Measurements from ENCODE around the gene WDR45. TPM values are rescaled to one million over a fixed set of nuclear protein-coding genes. Genes with fewer than 3 reads are reported as not detected.

WDR45 gene
- polyA plus RNA-seq, 1 donor (not counting 4 experiments of a cell fraction or from before 2014, with no cell fraction given): 43.1 TPM

DNA sequence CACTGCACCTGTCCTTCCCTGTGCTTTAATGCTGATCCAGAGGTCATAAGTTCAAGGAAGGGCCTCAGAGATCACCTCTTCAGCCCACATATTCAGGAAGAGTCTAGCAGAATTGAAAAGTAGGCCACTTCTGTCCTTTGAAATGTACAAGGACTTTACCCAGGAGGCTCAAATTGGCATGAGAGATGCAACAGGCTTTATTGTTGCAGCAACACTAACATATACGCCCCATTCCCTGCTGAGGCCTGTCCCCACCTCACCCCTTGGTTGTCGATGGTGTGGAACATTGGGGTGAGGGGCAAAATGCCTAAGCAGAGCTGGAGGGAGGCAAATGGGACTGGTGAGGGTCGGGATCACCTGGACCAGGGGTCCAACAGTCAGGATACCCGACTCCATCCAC lies 8.7 kb downstream of the WDR45 start:
- no peaks in the 10 kb centered on the region for H4K20me1 ChIP-seq (ENCODE audit: control insufficient read depth, extremely low read depth, insufficient read depth, low read length)
- H3K4me2 ChIP-seq (ENCODE audit: control insufficient read depth, extremely low read depth, insufficient read depth, low read depth, low read length): no peak overlapping the region
- dilution Hi-C loops (cut with MboI; ENCODE audit: extremely low pct_ligation_motif_present, low sequenced_read_pairs): no loop called here
- H3K27ac ChIP-seq (ENCODE audit: control insufficient read depth, insufficient read depth, low read length): no peak overlapping the region
- no peak overlapping the region for H3K9ac ChIP-seq (ENCODE audit: control insufficient read depth, extremely low read depth, insufficient read depth, low read length)
- FAIRE-seq: no peak
- no peak for DNase-seq (ENCODE audit: low read depth, low spot score)
- H3K9me1 ChIP-seq (ENCODE audit: control insufficient read depth, extremely low read depth, insufficient read depth, low read length): no peaks in the 10 kb centered on the region
- no peaks in the 10 kb centered on the region for H3K9me3 ChIP-seq (ENCODE audit: control insufficient read depth, low read depth, low read length)
- H3K4me1 ChIP-seq (ENCODE audit: control insufficient read depth, extremely low read depth, insufficient read depth, low read length): peaks cover 2% of the 10 kb centered on the region
- H3K27me3 ChIP-seq (ENCODE audit: control insufficient read depth, extremely low read depth, insufficient read depth, low read length): no peaks in the 10 kb centered on the region
- H3K4me3 ChIP-seq (ENCODE audit: control insufficient read depth in 2 of 3, extremely low read depth in 1 of 3, insufficient read depth in 2 of 3, low read depth in 1 of 3, low read length in 3 of 3): no peak overlapping the region
- TF ChIP-seq EZH2 (IDR thresholded peaks at IDR 0.05; ENCODE audit: low read length) (no peak), CTCF (optimal IDR thresholded peaks at IDR 0.05 in 1 of 3, IDR thresholded peaks at IDR 0.05 in 1 of 3, conservative IDR thresholded peaks at IDR 0.05 in 1 of 3; ENCODE audit: extremely low read depth in 1 of 3, insufficient read depth in 2 of 3, low read length in 3 of 3) (no peak)
- no peaks in the 10 kb centered on the region for H3K79me2 ChIP-seq (ENCODE audit: control insufficient read depth, insufficient read depth, low read length)
- H3K36me3 ChIP-seq (ENCODE audit: control insufficient read depth in 2 of 2, extremely low read depth in 1 of 2, insufficient read depth in 2 of 2, low read length in 2 of 2): peaks cover 0 to 4% of the 10 kb centered on the region in 2 experiments
- H2AFZ ChIP-seq (ENCODE audit: control insufficient read depth, low read length): no peak overlapping the region

DNA sequence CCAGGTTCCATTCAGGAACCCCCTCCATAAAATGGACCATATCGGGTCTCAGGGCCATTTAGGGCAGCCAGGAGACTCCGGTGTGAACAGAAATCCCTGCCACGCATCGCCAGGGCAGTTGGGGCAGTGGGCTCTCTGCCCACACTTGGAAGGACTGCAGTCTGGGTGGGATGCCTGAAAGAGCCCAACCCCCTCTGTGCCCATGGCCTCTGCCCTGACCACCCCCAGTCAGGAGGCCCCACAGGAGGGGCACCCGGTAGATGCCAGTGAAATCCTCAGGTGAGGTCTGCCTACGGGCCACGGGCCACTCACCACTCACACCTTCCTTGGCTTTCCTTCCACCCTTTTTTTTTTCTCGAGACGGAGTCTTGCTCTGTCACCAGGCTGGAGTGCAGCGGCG lies 10.6 kb downstream of the WDR45 start:
- Histone ChIP-seq H3K9me1 (ENCODE audit: control insufficient read depth, extremely low read depth, insufficient read depth, low read length) (no peaks in the 10 kb centered on the region), H3K36me3 (ENCODE audit: control insufficient read depth in 2 of 2, extremely low read depth in 1 of 2, insufficient read depth in 2 of 2, low read length in 2 of 2) (peaks cover 0 to 7% of the 10 kb centered on the region in 2 experiments), H2AFZ (ENCODE audit: control insufficient read depth, low read length) (no peak overlapping the region), H3K4me2 (ENCODE audit: control insufficient read depth, extremely low read depth, insufficient read depth, low read depth, low read length) (no peak overlapping the region), H3K27me3 (ENCODE audit: control insufficient read depth, extremely low read depth, insufficient read depth, low read length) (no peaks in the 10 kb centered on the region), H3K9ac (ENCODE audit: control insufficient read depth, extremely low read depth, insufficient read depth, low read length) (no peak overlapping the region), H3K27ac (ENCODE audit: control insufficient read depth, insufficient read depth, low read length) (no peak overlapping the region), H3K4me3 (ENCODE audit: control insufficient read depth in 2 of 3, extremely low read depth in 1 of 3, insufficient read depth in 2 of 3, low read depth in 1 of 3, low read length in 3 of 3) (no peak overlapping the region), H4K20me1 (ENCODE audit: control insufficient read depth, extremely low read depth, insufficient read depth, low read length) (no peaks in the 10 kb centered on the region), H3K4me1 (ENCODE audit: control insufficient read depth, extremely low read depth, insufficient read depth, low read length) (peaks cover 2% of the 10 kb centered on the region), H3K9me3 (ENCODE audit: control insufficient read depth, low read depth, low read length) (no peaks in the 10 kb centered on the region), H3K79me2 (ENCODE audit: control insufficient read depth, insufficient read depth, low read length) (no peaks in the 10 kb centered on the region)
- dilution Hi-C loops (cut with MboI; ENCODE audit: extremely low pct_ligation_motif_present, low sequenced_read_pairs): no loop called here
- TF ChIP-seq EZH2 (IDR thresholded peaks at IDR 0.05; ENCODE audit: low read length) (no peak), CTCF (optimal IDR thresholded peaks at IDR 0.05 in 1 of 3, IDR thresholded peaks at IDR 0.05 in 1 of 3, conservative IDR thresholded peaks at IDR 0.05 in 1 of 3; ENCODE audit: extremely low read depth in 1 of 3, insufficient read depth in 2 of 3, low read length in 3 of 3) (no peak)
- DNase-seq (ENCODE audit: low read depth, low spot score) (no peak), FAIRE-seq (no peak)
